Iris pigment epithelial cell (primary cell): ENCODE results near the gene PLCL2.

Experiments
- DNase-seq: peaks from one replicate; pipeline ENCODE4 v3.0.0-alpha.2; 2011; ENCODE audit warnings: low read depth

Gene PLCL2

DNA sequence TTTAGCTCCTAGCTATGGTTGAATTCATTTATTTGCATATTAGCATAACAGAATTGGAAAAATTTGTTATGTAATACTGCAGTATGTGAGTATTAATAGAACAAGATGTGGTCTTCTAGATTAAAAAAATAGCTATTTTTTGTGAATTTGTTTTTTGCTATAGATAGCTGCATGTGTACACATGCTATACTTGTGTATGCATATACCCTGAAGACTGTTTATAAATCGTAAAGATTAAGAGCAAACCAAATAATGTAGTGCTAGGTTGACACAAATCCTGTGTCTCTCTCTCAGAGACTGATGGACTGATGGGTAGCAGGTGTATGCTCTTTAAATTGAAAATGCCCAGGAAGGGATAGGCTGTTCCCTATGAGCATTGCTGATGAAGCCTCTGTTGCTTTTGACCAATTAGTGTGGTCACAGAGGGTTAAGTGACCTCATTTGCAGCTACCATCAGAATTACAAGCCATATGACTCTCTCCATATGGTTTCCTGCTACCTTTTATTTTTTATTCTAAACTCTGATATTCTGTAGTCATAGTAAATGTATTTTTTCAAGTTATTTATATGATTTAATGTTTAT lies 9.0 kb downstream of the PLCL2 start:
- DNase-seq = no peak

DNA sequence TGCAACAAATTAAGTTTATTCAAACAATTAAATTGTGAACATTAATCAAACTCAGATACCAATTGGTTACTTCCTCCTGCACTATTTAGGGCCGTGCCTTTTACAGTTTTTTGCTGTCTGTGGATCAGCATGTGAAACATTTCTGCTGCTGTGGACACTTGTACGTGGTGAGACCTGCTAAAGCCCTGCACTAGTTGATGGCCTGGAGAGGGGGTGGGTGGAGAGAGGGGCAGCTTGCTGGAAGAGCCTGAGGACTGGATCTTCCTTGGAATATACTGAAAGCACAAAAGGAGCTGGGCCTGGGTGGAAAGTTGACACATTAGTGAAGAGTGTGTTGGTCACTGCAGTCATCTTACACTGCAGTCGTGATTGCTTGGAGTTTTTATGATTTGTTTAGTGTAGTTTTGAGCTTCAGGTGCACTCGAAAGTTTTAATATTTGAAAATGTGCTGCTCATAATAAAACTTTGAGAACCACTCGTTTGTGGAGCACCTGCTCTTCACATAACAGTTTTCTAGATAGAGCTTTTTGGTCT lies 11.4 kb downstream of the PLCL2 start:
- DNase-seq = no peak

DNA sequence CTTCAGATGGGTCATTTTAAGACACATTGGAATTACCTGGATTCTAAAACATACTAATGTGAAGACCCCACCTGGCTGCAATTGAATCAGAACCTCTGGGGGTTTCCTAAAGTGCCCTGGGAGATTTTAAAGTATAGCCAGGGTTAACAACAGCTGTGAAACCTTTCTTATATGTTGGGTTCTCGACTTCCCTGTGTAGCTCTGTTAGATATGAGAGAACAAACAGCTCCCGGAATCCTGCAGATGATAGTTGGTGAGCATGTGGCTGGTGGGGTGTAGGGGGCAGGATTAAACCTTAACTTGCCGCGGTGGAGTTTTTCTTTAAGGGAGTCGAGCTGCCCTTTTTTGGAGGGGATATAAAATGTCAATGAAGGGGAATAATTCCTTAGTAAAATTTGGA lies 12.1 kb downstream of the PLCL2 start:
- no peak for DNase-seq

- peak; percentile 27 for DNase-seq
Observed at GRCh38 chr3:16897254-16897926, 12.6 kb downstream of the PLCL2 start.

- no peak for DNase-seq
Observed at GRCh38 chr3:16898595-16899395, 14.0 kb downstream of the PLCL2 start.

DNA sequence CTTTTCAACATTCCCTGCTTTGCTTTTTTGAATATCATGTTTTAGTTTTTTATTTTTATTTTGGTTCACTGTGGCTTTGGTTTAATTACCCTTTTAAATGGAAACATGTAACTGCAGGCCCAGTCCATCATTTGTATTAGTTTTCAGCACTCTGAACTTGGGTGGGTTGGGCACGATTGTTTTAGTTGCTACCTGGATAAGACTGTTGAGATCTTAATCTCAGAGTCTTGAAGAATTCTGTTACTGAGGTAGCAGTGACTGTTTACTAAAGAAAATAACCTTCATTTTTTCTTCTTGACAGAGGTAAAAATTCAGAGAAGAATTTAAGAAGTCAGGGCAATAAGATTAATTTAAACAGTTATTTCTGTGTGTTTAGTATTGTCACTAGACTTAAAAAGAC lies 15.2 kb downstream of the PLCL2 start:
- no peak for DNase-seq

DNA sequence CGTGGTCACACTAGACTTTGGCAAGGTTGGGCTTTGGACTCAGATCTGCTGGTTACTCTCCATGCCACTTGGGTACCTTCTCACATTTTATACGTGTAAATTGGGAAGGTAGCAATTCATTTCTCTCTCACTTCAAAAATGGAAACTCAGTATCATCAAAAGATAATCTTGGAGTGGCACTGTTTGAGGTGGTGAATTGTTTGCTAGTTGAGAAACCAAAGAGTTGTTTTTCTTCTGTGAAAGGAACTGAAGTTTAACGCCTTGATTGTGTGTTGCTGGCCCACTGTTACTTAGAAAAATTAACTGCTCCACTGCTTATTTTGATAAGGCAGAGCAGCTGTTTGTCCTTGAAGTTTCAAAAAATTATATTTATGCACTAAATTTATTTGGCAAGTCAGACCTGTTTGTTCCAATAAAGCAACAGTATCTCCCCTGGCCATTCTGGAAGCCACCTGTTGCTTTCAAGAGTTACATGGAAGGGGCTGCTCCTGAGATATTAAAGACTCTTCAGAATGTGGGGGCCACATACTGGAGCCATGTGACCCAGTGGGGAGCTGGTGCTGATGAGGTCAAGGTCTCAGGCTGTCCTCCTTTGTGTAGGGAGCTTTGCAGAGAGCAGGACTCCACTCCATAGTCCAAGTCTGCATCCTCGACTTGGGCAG lies 16.2 kb downstream of the PLCL2 start:
- DNase-seq = no peak

DNA sequence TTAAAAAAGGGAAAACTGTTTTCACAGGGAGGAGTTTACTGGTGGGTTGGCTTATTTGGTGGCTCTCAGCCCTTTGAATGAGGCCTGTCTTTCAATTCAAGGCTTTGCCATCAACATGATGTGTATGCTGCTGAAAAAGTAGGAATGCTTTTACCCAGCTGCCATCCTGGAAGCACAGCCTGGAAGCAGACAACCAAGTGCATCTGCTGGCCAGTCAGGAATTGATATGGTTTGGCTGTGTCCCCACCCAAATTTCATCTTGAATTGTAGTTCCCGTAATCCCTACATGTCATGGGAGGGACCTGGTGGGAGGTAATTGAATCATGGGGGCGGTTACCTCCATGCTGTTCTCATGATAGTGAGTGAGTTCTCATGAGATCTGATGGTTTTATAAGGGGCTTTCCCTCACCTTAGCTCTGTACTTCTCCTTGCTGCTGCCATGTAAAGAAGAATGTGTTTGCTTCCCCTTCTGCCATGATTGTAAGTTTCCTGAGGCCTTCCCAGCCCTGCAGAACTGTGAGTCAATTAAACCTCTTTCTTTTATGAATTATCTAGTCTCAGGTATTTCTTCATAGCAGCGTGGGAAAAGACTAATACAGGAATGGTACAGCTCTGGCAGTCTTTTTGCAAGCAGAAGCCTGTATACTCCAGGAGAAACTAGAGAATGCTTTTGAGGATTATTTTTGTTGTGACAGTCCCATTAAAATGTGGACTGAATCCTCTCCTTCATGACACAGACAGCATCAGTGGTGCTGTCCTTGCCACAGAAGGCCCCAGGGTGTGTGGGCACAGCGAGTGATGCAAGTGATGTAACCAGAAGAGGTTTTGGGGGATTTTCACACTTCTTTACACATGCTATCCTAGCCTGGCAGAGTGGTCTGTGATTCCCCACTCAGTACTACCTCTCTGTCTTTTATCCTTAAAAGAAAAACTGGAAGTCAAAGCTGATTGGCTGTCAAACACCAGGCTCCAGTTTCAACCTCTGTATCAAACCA lies 20.0 kb downstream of the PLCL2 start:
- no peak for DNase-seq

GRCh38 chr3:16905704-16906103 lies 20.9 kb downstream of the PLCL2 start:
- DNase-seq = no peak

GRCh38 chr3:16906682-16907081 lies 21.9 kb downstream of the PLCL2 start:
- DNase-seq = peak; percentile 76

- peak; percentile 21 for DNase-seq
Observed at GRCh38 chr3:16907243-16907642, 22.5 kb downstream of the PLCL2 start.

DNA sequence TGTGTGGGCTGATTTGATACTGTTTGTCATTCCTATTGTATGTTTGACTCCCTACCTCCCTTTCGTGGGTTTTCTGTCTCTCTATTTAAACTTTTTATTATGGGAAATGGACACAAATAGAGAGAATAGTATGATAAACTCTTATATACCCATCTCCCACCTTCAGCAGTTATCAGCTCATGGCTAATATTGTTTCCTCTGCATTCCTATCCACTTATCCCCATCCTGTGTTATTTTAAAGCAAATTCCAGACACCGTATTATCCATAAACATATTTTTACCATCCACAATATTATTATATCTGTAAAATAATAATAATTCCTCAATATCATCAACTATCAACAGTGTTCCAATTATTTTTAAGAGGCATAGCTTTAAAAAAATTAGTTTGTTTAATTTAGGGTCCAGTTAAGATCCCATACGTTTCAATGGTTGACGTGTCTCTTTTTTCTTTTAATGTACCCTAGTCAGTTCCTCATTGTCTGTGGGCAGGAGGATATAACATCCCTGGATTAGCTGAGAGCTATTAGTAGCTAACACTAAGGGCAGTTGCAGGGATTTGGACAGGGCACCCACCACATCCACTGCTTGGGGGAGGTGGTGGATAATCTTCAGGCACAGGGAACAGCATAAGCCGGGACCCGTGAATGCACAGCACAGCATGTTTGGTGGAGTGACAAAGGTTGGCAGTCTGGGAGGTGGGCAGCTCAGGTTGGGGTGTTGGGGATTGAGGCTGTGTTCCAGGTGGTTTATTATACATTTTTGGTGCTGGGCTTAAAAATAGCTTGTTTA lies 23.5 kb downstream of the PLCL2 start:
- no peak for DNase-seq

DNA sequence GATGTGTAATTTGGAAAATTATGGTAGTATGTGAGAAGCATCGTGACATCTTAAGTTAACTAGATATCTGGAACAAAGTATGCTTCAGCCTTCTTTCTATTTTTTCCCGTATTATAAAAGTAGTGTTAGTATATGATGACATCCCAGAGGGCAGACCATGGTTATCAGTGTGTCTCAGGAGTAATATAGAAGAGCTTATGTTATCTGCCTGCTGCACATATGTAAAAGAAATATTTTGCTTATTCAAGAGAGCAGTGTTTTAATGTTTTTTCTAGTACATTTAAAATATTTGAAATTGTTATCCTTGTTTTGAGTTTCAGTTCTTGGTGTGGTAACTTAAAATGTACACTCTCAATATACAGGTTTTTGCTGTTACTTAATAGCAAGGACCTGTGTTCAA lies 24.1 kb downstream of the PLCL2 start:
- DNase-seq = no peak

DNA sequence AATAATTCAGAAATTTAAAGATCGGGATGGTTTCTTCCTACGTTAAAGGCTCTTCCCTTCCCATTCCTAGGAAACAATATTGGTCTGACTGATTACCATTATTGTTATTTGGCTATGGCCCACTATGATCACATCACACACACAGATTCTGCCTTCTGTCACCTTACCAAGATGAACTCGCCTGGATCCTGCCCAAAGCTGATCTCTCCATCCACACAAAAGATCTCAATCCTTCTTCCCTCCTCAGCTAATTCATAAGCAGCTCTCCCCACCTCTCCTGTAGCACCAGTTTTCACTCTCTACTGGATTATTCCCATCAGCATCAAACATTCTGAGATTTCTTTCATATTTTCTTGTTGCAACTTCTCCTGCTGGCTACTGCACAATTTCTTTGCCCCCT lies 25.0 kb downstream of the PLCL2 start:
- DNase-seq = no peak

DNA sequence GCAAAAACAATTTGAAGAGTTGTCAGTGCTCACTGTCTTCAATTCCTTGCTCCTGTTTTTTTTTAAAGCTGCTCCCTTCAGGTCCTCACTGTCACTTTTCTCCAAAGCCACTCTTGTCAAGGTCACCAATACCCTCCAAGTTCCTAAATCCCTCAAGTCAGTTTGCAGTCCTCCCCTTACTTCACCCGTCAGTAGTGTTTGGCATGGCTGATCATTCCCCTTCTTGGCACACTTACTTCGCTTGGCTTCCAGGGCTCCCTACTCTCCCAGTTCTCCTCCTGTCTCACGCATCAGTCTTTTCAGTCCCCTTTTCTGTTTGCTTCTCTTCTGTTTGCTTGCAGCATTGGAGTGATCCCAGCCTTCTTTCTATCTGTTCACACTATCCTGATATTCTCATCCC lies 25.5 kb downstream of the PLCL2 start:
- DNase-seq = no peak

DNA sequence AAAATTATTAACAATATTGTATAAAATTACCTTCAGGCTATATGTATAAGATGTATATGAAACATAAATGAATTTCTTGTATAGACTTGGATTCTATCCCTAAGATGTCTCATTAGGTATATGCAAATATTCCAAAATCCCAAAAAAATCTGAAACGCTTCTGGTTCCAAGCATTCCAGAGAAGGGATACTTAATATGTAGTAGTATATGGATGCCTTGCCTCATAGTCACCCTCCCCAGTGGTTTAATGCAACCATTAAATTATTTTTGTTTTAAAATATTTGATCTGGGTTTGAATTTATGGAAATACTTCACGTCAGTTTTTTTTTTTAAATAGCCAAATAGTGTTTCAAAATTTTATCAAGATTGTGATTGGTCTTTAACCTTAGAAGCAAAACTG lies 27.2 kb downstream of the PLCL2 start:
- no peak for DNase-seq

DNA sequence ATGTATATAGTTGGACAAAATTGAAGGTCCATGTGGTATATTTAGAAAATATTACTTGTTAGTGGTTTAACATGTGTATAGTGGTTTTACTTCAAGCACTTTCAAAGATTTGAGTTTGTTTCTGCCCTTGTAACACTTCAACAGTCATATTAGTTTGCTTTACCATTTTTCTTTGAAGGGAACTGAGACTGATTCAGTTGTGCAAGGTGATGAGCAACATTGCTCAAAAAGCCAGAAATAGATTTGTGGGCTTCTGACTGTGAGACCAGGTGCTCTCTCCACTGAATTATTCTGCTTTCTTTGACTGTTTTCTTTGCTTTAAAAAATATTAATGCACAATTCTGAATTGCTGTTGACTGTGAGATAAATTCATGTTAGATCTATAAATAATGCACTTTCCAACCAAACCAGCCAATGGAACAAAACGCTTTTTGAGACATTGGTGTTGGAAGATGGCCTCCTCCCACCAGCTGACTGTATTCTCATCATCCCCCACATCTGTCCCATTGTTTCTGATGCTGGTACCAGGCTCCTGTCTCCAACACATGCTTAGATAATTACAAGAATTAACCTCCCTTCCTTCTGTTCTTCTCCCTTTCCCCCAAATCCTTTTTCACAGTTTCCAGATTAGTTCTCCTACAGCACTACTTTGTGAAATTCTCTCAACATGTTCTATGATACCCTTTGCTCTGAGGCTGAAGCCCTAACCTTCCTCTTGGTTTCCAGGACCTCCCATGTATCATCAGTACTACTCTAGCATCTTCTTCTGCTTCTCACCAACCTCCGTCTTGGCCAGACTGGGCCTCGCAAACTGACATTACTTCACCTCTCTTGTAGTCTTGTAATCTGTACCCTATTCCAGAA lies 27.9 kb downstream of the PLCL2 start:
- DNase-seq = no peak

- no peak for DNase-seq
Observed at GRCh38 chr3:16913264-16913580, 28.5 kb downstream of the PLCL2 start.

- peak; percentile 39 for DNase-seq
Observed at GRCh38 chr3:16916840-16917239, 32.1 kb downstream of the PLCL2 start.
